Tibial artery (tissue), 4 donors: ENCODE measurements around the gene METTL4.

ENCODE experiments used
- DNase-seq, 2 donors: peaks; one replicate each; pipeline ENCODE4 v3.0.0-alpha.2; 2019
- H3K27ac ChIP-seq, 2 donors: fragments of 200-600 bp; sonication (generic) in 1 of 2; 1 replicate in 1 of 2; 2 replicates in 1 of 2; pipeline ENCODE4 v1.5.1; 2018 to 2019; ENCODE audit warnings: mild to moderate bottlenecking in 1 of 2
- H3K27me3 ChIP-seq, 2 donors: fragments of 200-600 bp; sonication (generic) in 1 of 2; one replicate each; pipeline versions ENCODE4 v1.5.1 to v1.6.0; 2016 to 2019
- H3K36me3 ChIP-seq, 3 donors: fragments of 200-600 bp; sonication (generic) in 2 of 3; one replicate each; pipeline ENCODE4 v1.5.1; 2016 to 2019; ENCODE audit warnings: mild to moderate bottlenecking in 2 of 3
- H3K4me1 ChIP-seq, 4 donors: fragments of 200-600 bp; sonication (generic) in 2 of 4; 1 replicate in 3 of 4; 2 replicates in 1 of 4; pipeline ENCODE4 v1.5.1; 2016 to 2019
- H3K4me3 ChIP-seq, 2 donors: fragments of 200-600 bp; sonication (generic) in 1 of 2; 1 replicate in 1 of 2; 2 replicates in 1 of 2; pipeline ENCODE4 v1.5.1; 2018 to 2019; ENCODE audit warnings: mild to moderate bottlenecking in 2 of 2
- H3K9me3 ChIP-seq, 3 donors: fragments of 200-600 bp; sonication (generic) in 1 of 3; one replicate each; pipeline ENCODE4 v1.5.1; 2016 to 2019
- intact Hi-C: fragments of 100-400 bp; cut with DNase I; formaldehyde crosslinking; loops from one replicate; pipeline ENCODE4 v1.15.0; 2023; ENCODE audit warnings: low total_unique reads
- TF ChIP-seq, protein P1 (sequence below), 2 experiments: fragments of 200-600 bp in 1 of 2; fragments of 450-650 bp in 1 of 2; IDR thresholded peaks; one replicate each; pipeline ENCODE4 v1.5.1; 2017 to 2019; ENCODE audit warnings: antibody characterized with exemption in 2 of 2, mild to moderate bottlenecking in 1 of 2, moderate library complexity in 1 of 2

Gene METTL4, protein sequence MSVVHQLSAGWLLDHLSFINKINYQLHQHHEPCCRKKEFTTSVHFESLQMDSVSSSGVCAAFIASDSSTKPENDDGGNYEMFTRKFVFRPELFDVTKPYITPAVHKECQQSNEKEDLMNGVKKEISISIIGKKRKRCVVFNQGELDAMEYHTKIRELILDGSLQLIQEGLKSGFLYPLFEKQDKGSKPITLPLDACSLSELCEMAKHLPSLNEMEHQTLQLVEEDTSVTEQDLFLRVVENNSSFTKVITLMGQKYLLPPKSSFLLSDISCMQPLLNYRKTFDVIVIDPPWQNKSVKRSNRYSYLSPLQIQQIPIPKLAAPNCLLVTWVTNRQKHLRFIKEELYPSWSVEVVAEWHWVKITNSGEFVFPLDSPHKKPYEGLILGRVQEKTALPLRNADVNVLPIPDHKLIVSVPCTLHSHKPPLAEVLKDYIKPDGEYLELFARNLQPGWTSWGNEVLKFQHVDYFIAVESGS

GRCh38 chr18:2571200-2572170 is at the start of gene METTL4, which contains the start of gene NDC80:
METTL4 (minus strand) TSS chr18:2571505; CDS start chr18:2567216, 4,289 bp downstream.
NDC80 (plus strand) TSS chr18:2571557; CDS start chr18:2572986, 1,429 bp downstream.
- DNase-seq, result peak; percentile 66 to 88
- Histone ChIP-seq H3K27ac (peak within 1 kb of the TSS; percentile 97), H3K36me3 (peaks cover 0 to 6% (median 0%) of the 10 kb centered on the region in 3 donors), H3K27me3 (no peaks in the 10 kb centered on the region), H3K9me3 (no peaks in the 10 kb centered on the region), H3K4me1 (peaks cover 0 to 24% (median 17%) of the 10 kb centered on the region in 4 donors), H3K4me3 (peak within 1 kb of the TSS; percentile 65 to 75)
- intact Hi-C loops, result loop anchor here (5.0 kb wide), 1 partner anchor 81 kb away; no protein-coding TSS in a partner anchor
- TF ChIP-seq, protein P1, sequence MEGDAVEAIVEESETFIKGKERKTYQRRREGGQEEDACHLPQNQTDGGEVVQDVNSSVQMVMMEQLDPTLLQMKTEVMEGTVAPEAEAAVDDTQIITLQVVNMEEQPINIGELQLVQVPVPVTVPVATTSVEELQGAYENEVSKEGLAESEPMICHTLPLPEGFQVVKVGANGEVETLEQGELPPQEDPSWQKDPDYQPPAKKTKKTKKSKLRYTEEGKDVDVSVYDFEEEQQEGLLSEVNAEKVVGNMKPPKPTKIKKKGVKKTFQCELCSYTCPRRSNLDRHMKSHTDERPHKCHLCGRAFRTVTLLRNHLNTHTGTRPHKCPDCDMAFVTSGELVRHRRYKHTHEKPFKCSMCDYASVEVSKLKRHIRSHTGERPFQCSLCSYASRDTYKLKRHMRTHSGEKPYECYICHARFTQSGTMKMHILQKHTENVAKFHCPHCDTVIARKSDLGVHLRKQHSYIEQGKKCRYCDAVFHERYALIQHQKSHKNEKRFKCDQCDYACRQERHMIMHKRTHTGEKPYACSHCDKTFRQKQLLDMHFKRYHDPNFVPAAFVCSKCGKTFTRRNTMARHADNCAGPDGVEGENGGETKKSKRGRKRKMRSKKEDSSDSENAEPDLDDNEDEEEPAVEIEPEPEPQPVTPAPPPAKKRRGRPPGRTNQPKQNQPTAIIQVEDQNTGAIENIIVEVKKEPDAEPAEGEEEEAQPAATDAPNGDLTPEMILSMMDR (IDR thresholded peaks at IDR 0.05), result no peak

- Histone ChIP-seq H3K4me1 (no peaks in the 10 kb centered on the region), H3K27ac (no peak overlapping the region), H3K4me3 (no peak overlapping the region), H3K27me3 (no peaks in the 10 kb centered on the region), H3K36me3 (no peaks in the 10 kb centered on the region), H3K9me3 (no peaks in the 10 kb centered on the region)
- intact Hi-C loops, result no loop called here
- TF ChIP-seq, protein P1 (IDR thresholded peaks at IDR 0.05), result no peak
- no peak for DNase-seq
These were observed 46.7 kb upstream of the METTL4 start for GRCh38 chr18:2618009-2618408.

DNA sequence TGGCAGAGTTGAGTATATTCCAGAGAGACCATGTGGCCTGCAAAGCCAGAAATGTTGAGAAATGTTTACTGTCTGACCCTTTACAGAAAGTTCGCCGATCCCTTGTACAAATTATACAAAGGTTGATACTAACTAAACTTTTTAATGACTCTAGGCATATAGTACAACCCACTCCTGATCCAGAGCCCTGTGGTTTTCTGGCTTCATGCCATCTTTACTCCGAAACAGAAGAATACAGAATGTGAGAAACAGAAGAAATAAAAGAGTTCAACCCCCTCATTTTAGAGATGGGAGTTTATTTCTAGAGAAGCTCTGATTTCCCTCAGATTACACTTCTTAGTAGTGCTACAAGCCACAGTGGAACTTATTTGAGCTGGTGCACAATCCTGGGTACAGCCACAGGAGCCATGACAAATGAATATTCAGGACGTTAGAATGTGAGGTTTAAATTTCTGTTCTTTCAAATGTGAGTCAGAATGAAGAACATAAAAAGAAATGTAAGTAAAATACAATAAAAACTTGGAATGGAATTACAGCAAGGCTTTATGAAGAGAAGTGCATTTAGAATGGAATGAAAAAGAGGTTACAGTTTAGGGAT is 46.2 kb upstream of the METTL4 start:
- TF ChIP-seq, protein P1 (IDR thresholded peaks at IDR 0.05), result no peak
- intact Hi-C loops, result no loop called here
- H3K27ac ChIP-seq, result no peak overlapping the region
- no peak for DNase-seq
- H3K36me3 ChIP-seq, result no peaks in the 10 kb centered on the region
- H3K27me3 ChIP-seq, result no peaks in the 10 kb centered on the region
- no peaks in the 10 kb centered on the region for H3K4me1 ChIP-seq
- no peaks in the 10 kb centered on the region for H3K9me3 ChIP-seq
- H3K4me3 ChIP-seq, result no peak overlapping the region

DNA sequence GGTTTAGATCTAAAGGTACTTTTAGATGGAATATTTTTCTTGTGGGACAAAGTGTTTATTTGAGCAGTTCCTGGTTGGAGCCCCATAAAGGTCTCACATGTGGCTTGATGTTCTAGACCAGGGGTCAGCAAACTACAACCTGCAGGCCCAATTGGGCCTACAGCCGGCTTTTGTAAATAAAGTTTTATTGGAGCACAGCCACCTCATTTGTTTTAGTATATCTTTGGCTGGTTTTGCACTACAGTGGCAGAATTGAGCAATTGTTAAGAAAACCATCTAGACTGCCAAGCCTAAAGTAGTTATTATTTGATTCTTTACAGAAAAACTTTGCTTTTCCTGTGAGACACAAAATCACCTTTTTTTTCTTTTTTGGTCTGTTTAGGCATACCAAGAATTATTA is 41.7 kb upstream of the METTL4 start:
- Histone ChIP-seq H3K27me3 (no peaks in the 10 kb centered on the region), H3K9me3 (no peaks in the 10 kb centered on the region), H3K4me3 (no peak overlapping the region), H3K36me3 (no peaks in the 10 kb centered on the region), H3K27ac (no peak overlapping the region), H3K4me1 (no peaks in the 10 kb centered on the region)
- TF ChIP-seq, protein P1 (IDR thresholded peaks at IDR 0.05), result no peak
- intact Hi-C loops, result no loop called here
- no peak for DNase-seq

DNA sequence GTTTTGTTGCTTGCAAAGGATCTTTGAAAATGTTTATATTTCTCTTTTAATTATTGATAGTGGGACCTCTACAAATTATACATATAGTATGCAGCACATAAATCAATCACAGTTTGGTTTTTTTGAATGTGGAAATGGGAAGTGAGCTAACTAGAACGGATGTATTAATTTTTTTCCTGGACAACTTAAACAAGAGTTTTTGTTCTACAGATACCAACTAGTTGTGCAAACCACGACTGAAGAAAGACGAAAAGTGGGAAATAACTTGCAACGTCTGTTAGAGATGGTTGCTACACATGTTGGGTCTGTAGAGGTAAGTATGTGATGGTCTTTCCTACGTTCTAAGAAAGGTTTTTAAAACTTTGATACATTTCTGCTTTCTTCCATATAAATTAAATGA is 39.2 kb upstream of the METTL4 start:
- intact Hi-C loops, result no loop called here

More for the DNA sequence above, 39.2 kb upstream of the METTL4 start:
- Histone ChIP-seq H3K36me3 (no peaks in the 10 kb centered on the region), H3K27ac (no peak overlapping the region), H3K4me1 (no peaks in the 10 kb centered on the region), H3K4me3 (no peak overlapping the region), H3K9me3 (no peaks in the 10 kb centered on the region), H3K27me3 (no peaks in the 10 kb centered on the region)
- DNase-seq, result no peak
- TF ChIP-seq, protein P1 (IDR thresholded peaks at IDR 0.05), result no peak
